ENCODE measurements around the gene HOXD4.
A peak's percentile ranks its signal among the peaks of the same experiment; 100 is the strongest.

The HOXD4 gene

GRCh38 chr2:176127774-176128072 lies 23.6 kb upstream of the HOXD4 start:
- no peak for DNase-seq

GRCh38 chr2:176128172-176128981 lies 23.0 kb upstream of the HOXD4 start:
- peak; percentile 80 for DNase-seq

GRCh38 chr2:176128982-176129796 lies 22.2 kb upstream of the HOXD4 start, which contains the start of gene HOXD8:
HOXD8 (plus strand) TSS chr2:176129705; CDS start chr2:176130367, 662 bp downstream.
- DNase-seq, result peak; percentile 86

DNA sequence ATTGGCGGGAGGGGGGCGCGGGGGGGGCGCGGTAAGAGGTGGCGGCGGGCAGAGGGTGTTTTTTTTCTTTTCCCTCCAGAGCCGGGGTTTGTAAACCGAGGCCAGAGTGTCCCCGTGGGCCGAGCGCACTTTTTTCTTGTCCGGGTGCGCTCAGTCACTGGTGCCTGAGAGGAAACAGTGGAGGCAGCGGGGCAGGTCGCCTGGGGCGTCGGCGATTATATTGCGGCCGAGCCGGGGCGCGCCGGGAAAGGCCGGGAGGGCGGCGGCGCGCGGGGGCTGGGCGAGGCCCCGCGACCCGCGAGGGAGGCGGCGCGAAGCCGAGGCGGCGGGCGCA lies 21.6 kb upstream of the HOXD4 start:
- no peak for DNase-seq

DNA sequence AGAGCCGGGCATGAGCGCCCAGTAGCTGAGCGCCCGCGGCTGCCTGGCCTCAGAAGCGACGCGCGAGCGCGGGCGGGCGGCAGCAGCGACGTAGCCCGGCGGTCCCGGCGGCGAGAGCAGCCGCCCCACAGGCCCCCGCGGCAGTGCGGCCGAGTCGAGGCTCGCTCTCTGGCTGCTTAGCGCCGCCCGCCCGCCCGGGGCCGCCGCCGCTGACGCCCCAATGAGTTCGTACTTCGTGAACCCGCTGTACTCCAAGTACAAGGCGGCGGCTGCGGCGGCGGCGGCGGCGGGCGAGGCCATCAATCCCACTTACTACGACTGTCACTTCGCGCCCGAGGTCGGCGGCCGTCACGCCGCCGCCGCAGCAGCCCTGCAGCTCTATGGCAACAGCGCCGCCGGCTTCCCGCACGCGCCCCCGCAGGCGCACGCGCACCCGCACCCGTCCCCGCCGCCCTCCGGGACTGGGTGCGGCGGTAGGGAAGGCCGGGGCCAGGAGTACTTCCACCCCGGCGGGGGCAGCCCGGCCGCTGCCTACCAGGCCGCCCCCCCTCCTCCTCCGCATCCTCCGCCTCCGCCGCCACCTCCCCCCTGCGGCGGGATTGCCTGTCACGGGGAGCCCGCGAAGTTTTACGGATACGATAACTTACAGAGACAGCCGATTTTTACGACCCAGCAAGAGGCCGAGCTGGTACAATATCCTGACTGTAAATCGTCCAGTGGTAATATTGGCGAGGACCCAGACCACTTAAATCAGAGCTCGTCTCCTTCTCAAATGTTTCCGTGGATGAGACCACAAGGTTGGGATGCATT lies 21.0 kb upstream of the HOXD4 start:
- peak; percentile 68 for DNase-seq

- no peak for DNase-seq
Measured at GRCh38 chr2:176130957-176131847, 20.1 kb upstream of the HOXD4 start.

DNA sequence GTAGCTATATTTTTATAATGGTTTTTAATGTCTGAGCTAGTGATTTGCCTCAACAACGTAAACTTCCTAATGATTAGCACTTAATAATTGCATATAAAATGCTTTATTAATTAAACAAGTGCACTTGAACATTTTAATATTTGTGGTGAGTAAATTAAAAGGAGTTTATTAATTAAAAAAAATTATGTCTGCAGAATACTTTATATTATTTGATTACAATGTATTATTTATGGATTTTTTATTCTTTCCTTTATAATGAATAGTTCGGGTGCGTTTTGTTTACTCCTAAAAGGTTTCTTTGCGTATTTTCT lies 19.5 kb upstream of the HOXD4 start:
- DNase-seq, result no peak

- peak; percentile 72 for DNase-seq
Measured at GRCh38 chr2:176132205-176133171, 18.9 kb upstream of the HOXD4 start.

GRCh38 chr2:176133389-176133788 lies 18.0 kb upstream of the HOXD4 start:
- DNase-seq, result peak; percentile 57

DNA sequence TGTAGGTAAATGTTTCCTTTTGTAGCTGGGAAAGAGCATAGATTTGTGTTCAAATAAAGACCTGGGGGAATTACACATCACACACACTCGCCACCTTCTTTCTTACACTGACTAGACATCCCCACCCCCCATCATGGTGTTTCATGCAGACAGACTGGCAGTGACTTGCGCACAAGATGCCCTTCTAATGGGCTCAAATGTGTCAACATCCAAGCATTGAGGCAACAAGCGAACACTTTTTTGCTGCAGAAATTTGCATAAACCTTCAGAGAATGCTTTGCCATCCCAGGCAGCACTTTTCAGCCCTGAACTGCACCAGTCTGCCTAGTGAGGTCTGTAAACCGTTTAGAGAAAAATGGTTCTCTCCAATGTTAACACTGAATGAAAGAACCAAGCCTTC lies 17.3 kb upstream of the HOXD4 start:
- DNase-seq, result no peak

GRCh38 chr2:176135035-176135440 lies 16.3 kb upstream of the HOXD4 start:
- DNase-seq, result no peak

GRCh38 chr2:176136374-176137251 lies 14.7 kb upstream of the HOXD4 start:
- DNase-seq, result peak; percentile 79

DNA sequence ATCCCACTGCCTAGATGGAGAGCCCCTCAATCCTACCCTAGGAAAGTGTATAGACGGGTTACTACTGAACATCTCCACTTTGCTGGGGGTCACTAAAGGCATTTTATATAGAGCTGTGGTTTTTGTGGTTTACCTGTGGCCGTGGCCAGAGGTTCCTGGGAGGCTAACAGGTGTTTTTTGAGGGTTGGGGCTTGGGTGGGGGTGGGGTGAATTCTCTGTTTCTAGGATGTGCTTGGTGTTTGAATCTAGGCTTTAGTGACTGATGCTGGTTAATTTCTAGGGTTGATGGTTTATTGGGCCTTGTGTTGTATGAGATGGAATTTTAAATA lies 14.1 kb upstream of the HOXD4 start:
- no peak for DNase-seq

DNA sequence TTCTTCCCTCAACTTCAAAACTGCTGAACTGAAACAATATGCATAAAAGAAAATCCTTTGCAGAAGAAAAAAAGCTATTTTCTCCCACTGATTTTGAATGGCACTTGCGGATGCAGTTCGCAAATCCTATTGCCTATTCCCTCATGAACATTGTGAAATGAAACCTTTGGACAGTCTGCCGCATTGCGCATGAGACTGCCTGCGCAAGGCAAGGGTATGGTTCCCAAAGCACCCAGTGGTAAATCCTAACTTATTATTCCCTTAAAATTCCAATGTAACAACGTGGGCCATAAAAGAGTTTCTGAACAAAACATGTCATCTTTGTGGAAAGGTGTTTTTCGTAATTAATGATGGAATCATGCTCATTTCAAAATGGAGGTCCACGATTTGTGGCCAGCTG lies 13.4 kb upstream of the HOXD4 start:
- DNase-seq, result no peak

GRCh38 chr2:176138526-176138922 lies 12.8 kb upstream of the HOXD4 start:
- DNase-seq, result no peak

- DNase-seq, result no peak
Measured at GRCh38 chr2:176138923-176139660, 12.3 kb upstream of the HOXD4 start.

- DNase-seq, result no peak
Measured at GRCh38 chr2:176139661-176140512, 11.5 kb upstream of the HOXD4 start.

DNA sequence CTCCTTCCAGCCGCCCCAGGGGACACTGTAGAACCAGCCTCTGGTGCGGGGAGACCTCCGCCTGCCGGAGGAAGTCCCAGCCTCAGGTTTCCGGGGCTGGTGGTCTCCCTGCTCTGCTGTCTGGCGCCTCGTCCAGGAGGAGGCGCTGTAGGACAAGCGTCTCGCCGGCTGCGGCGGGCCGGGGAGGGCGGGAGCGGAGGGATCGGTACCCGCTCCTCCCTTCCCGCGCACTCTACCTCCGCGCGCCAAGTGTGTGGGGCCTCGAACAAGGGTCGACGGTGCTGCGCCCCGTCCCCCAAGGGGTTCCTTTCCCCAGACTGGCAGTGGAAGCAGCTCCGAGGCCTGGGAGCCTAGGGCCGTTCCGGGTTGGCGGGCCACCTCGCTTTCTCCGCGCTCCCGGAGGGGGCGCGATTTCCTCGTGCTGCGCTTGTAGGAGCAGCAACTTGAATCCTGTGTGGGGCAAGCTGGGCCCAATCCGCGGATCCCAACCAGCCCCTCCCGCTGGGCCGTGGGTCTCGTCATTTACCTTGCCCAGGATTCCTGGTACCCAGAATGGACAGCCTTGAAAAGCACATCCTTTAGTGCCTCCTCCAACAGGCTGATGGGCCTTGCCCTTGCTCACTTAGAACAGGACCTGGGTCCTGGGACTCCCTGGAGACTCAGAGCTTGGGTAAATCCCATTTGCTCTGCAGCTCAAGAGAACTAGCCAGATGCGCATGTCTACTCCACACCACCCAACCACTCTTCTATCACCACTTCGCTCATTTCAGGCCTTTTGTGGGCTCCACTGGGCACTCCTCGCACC lies 10.6 kb upstream of the HOXD4 start:
- DNase-seq, result peak; percentile 94

All from retina (tissue), 1 donor.